ENCODE measurements around the gene POM121L2. TPM values are rescaled to one million over a fixed set of nuclear protein-coding genes. Genes with fewer than 3 reads are reported as not detected.

Gene POM121L2
- total and polyA plus RNA-seq, 2 of the 13 experiments (the other 11 are each of a cell fraction or from before 2014, with no cell fraction given) = not detected

DNA sequence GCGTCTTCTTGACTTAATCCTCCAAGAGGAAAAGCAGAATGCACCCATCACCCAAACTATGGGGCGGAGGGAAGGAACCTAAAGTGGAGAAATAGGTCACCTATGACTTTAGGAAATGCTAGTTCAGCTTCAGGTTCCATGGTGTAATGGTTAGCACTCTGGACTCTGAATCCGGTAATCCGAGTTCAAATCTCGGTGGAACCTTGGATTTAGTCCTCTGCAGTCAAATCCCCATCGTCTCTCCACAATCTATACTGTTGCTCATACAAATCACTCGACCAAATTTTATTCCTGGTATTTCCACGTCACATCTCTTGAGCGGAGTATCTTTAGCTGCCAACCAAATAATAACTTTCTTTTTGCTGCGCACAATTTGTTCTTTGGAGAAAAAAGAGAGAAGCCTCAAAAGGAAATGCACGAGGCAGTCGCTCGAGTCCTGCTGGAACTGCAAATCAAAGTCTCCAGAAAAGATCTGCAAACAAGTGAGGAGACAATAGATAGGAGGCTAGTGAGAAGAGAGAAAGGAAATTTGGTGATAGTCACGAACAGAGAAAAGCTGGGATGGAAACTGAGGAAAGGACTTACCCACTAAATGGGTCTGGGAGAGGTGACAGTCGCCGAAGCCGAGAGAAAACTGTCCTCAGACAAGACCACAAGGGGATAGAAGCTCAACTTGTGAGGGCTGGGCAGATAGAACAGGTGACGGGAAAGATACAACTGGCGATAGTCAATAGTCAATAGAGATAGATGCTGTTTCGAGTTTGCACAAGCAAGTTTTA lies 16.6 kb downstream of the POM121L2 start (continued):
- TF ChIP-seq HMGXB3 (CRISPR knock-in tag; IDR thresholded peaks at IDR 0.05; ENCODE audit: borderline replicate concordance) (no peak), ZNF281 (CRISPR knock-in tag; IDR thresholded peaks at IDR 0.05; ENCODE audit: borderline replicate concordance) (no peak), GTF3A (CRISPR knock-in tag; conservative IDR thresholded peaks at IDR 0.05) (no peak), ZBTB44 (CRISPR knock-in tag; IDR thresholded peaks at IDR 0.05) (no peak), GATAD2A (CRISPR knock-in tag; IDR thresholded peaks at IDR 0.05) (peak; percentile 76), ZNF274 (CRISPR knock-in tag; IDR thresholded peaks at IDR 0.05) (no peak), ZNF713 (CRISPR knock-in tag; IDR thresholded peaks at IDR 0.05) (no peak), ZNF577 (CRISPR knock-in tag; IDR thresholded peaks at IDR 0.05; ENCODE audit: borderline replicate concordance, low read depth) (no peak), ZNF780A (CRISPR knock-in tag; IDR thresholded peaks at IDR 0.05) (no peak), ZNF205 (CRISPR knock-in tag; IDR thresholded peaks at IDR 0.05) (peak; percentile 63; the same call in 1 of the 2 replicates), FOXK2 (IDR thresholded peaks at IDR 0.05) (no peak), ZBTB25 (CRISPR knock-in tag; IDR thresholded peaks at IDR 0.05) (peak; percentile 30; the same call in 1 of the 2 replicates), ESRRA (CRISPR knock-in tag; IDR thresholded peaks at IDR 0.05; ENCODE audit: low read depth) (no peak), ZFY (CRISPR knock-in tag; IDR thresholded peaks at IDR 0.05) (0 out of 2 replicates have a peak, but pooled peaks have one; percentile 10)
- TF ChIP-seq, protein P1, sequence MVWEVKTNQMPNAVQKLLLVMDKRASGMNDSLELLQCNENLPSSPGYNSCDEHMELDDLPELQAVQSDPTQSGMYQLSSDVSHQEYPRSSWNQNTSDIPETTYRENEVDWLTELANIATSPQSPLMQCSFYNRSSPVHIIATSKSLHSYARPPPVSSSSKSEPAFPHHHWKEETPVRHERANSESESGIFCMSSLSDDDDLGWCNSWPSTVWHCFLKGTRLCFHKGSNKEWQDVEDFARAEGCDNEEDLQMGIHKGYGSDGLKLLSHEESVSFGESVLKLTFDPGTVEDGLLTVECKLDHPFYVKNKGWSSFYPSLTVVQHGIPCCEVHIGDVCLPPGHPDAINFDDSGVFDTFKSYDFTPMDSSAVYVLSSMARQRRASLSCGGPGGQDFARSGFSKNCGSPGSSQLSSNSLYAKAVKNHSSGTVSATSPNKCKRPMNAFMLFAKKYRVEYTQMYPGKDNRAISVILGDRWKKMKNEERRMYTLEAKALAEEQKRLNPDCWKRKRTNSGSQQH (CRISPR knock-in tag; IDR thresholded peaks at IDR 0.05; ENCODE audit: low read depth) = peak; percentile 55; the same call in 1 of the 2 replicates
- TF ChIP-seq, protein P2, sequence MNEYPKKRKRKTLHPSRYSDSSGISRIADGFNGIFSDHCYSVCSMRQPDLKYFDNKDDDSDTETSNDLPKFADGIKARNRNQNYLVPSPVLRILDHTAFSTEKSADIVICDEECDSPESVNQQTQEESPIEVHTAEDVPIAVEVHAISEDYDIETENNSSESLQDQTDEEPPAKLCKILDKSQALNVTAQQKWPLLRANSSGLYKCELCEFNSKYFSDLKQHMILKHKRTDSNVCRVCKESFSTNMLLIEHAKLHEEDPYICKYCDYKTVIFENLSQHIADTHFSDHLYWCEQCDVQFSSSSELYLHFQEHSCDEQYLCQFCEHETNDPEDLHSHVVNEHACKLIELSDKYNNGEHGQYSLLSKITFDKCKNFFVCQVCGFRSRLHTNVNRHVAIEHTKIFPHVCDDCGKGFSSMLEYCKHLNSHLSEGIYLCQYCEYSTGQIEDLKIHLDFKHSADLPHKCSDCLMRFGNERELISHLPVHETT (CRISPR knock-in tag; conservative IDR thresholded peaks at IDR 0.05) = peak; percentile 64; the same call in 1 of the 2 replicates

Measured in HepG2 (cell line).